D721Med (cell line): Measurements from ENCODE around the gene FKBP5.

Source experiments
- DNase-seq: peaks from one replicate; pipeline ENCODE4 v3.0.0; 2011; ENCODE audit warnings: low spot score; ENCODE audit not compliant: insufficient read length
- FAIRE-seq: peaks from 2 replicates; lab custom pipeline; 2011; peaks lifted over from hg19 to GRCh38; lab: Jason Lieb, UNC
- CTCF ChIP-seq: IDR thresholded peaks from 2 replicates; pipeline ENCODE4 v1.5.1; 2012; ENCODE audit warnings: mild to moderate bottlenecking, control low read depth; ENCODE audit not compliant: insufficient read depth; ENCODE audit errors: missing control alignments

FKBP5 gene

GRCh38 chr6:35716798-35717197 lies 28.1 kb upstream of the FKBP5 start:
- no peak for DNase-seq
- no peak for FAIRE-seq
- no peak for TF ChIP-seq CTCF

- no peak for DNase-seq
- TF ChIP-seq CTCF: no peak
- FAIRE-seq: no peak
These were observed 24.5 kb upstream of the FKBP5 start for GRCh38 chr6:35713006-35713767.

- DNase-seq (no peak), FAIRE-seq (no peak)
- no peak for TF ChIP-seq CTCF
These were observed 23.0 kb upstream of the FKBP5 start for GRCh38 chr6:35711731-35712130.

GRCh38 chr6:35710241-35710847 lies 21.6 kb upstream of the FKBP5 start:
- TF ChIP-seq CTCF: no peak

GRCh38 chr6:35708585-35708984 lies 19.9 kb upstream of the FKBP5 start:
- no peak for FAIRE-seq
- DNase-seq: no peak
- TF ChIP-seq CTCF: no peak

More at GRCh38 chr6:35710241-35710847, 21.6 kb upstream of the FKBP5 start:
- DNase-seq (no peak), FAIRE-seq (no peak)

- FAIRE-seq (no peak), DNase-seq (no peak)
- no peak for TF ChIP-seq CTCF
These were observed 19.1 kb upstream of the FKBP5 start for GRCh38 chr6:35707714-35708407.
